ENCODE measurements around the gene PTPN1. TPM values are rescaled to one million over a fixed set of nuclear protein-coding genes. Genes with fewer than 3 reads are reported as not detected.
"Not testable (repeated sequence)": the region's sequence is repeated elsewhere in the genome, so short reads cannot be mapped to it uniquely, and the experiment has no call there.

The PTPN1 gene
- polyA plus RNA-seq, 1 donor = 18.4 TPM

- WGBS (ENCODE audit: insufficient coverage, low lambda C conversion rate) = no CpG with 5 or more reads among the region's 28 CpGs
- Histone ChIP-seq H3K36me3 (ENCODE audit: control insufficient read depth, insufficient read depth, low read length) (no peaks in the 10 kb centered on the region), H3K27me3 (ENCODE audit: control insufficient read depth, insufficient read depth, low read length) (no peaks in the 10 kb centered on the region), H3K9me3 (ENCODE audit: control insufficient read depth, low read depth, low read length) (no peaks in the 10 kb centered on the region), H3K27ac (ENCODE audit: low read length) (no peak overlapping the region), H3K4me3 (ENCODE audit: low read length) (no peak overlapping the region), H3K4me1 (ENCODE audit: control insufficient read depth, insufficient read depth, low read length) (no peaks in the 10 kb centered on the region)
- DNase-seq = no peak
Observed at GRCh38 chr20:50609438-50609989, 99.3 kb downstream of the PTPN1 start.

- Histone ChIP-seq H3K27me3 (ENCODE audit: control insufficient read depth, insufficient read depth, low read length) (no peaks in the 10 kb centered on the region), H3K9me3 (ENCODE audit: control insufficient read depth, low read depth, low read length) (no peaks in the 10 kb centered on the region), H3K27ac (ENCODE audit: low read length) (no peak overlapping the region), H3K36me3 (ENCODE audit: control insufficient read depth, insufficient read depth, low read length) (no peaks in the 10 kb centered on the region), H3K4me3 (ENCODE audit: low read length) (no peak overlapping the region), H3K4me1 (ENCODE audit: control insufficient read depth, insufficient read depth, low read length) (no peaks in the 10 kb centered on the region)
- no CpG with 5 or more reads among the region's 4 CpGs for WGBS (ENCODE audit: insufficient coverage, low lambda C conversion rate)
- DNase-seq = no peak
Observed at GRCh38 chr20:50610212-50610718, 100.1 kb downstream of the PTPN1 start.

GRCh38 chr20:50611128-50611810 is 101.1 kb downstream of the PTPN1 start:
- Histone ChIP-seq H3K4me1 (ENCODE audit: control insufficient read depth, insufficient read depth, low read length) (no peaks in the 10 kb centered on the region), H3K27ac (ENCODE audit: low read length) (no peak overlapping the region), H3K27me3 (ENCODE audit: control insufficient read depth, insufficient read depth, low read length) (no peaks in the 10 kb centered on the region), H3K36me3 (ENCODE audit: control insufficient read depth, insufficient read depth, low read length) (no peaks in the 10 kb centered on the region), H3K4me3 (ENCODE audit: low read length) (no peak overlapping the region), H3K9me3 (ENCODE audit: control insufficient read depth, low read depth, low read length) (no peaks in the 10 kb centered on the region)
- WGBS (ENCODE audit: insufficient coverage, low lambda C conversion rate) = 100% methylated on average over 1 of the region's 15 CpGs
- DNase-seq = no peak

- no peak overlapping the region for H3K27ac ChIP-seq (ENCODE audit: low read length)
- no peaks in the 10 kb centered on the region for H3K36me3 ChIP-seq (ENCODE audit: control insufficient read depth, insufficient read depth, low read length)
- 92% methylated on average over 3 of the region's 15 CpGs for WGBS (ENCODE audit: insufficient coverage, low lambda C conversion rate)
- no peaks in the 10 kb centered on the region for H3K27me3 ChIP-seq (ENCODE audit: control insufficient read depth, insufficient read depth, low read length)
- H3K4me1 ChIP-seq (ENCODE audit: control insufficient read depth, insufficient read depth, low read length) = no peaks in the 10 kb centered on the region
- no peak overlapping the region for H3K4me3 ChIP-seq (ENCODE audit: low read length)
- H3K9me3 ChIP-seq (ENCODE audit: control insufficient read depth, low read depth, low read length) = no peaks in the 10 kb centered on the region
- DNase-seq = no peak
Observed at GRCh38 chr20:50613438-50614169, 103.4 kb downstream of the PTPN1 start.

GRCh38 chr20:50615407-50615806 is 105.2 kb downstream of the PTPN1 start:
- Histone ChIP-seq H3K36me3 (ENCODE audit: control insufficient read depth, insufficient read depth, low read length) (no peaks in the 10 kb centered on the region), H3K27ac (ENCODE audit: low read length) (no peak overlapping the region), H3K4me1 (ENCODE audit: control insufficient read depth, insufficient read depth, low read length) (no peaks in the 10 kb centered on the region), H3K9me3 (ENCODE audit: control insufficient read depth, low read depth, low read length) (no peaks in the 10 kb centered on the region), H3K27me3 (ENCODE audit: control insufficient read depth, insufficient read depth, low read length) (no peaks in the 10 kb centered on the region), H3K4me3 (ENCODE audit: low read length) (no peak overlapping the region)
- no CpG with 5 or more reads among the region's 6 CpGs for WGBS (ENCODE audit: insufficient coverage, low lambda C conversion rate)
- no peak for DNase-seq

GRCh38 chr20:50617022-50617421 is 106.8 kb downstream of the PTPN1 start:
- no CpG with 5 or more reads among the region's 5 CpGs for WGBS (ENCODE audit: insufficient coverage, low lambda C conversion rate)
- Histone ChIP-seq H3K36me3 (ENCODE audit: control insufficient read depth, insufficient read depth, low read length) (no peaks in the 10 kb centered on the region), H3K27me3 (ENCODE audit: control insufficient read depth, insufficient read depth, low read length) (no peaks in the 10 kb centered on the region), H3K4me3 (ENCODE audit: low read length) (no peak overlapping the region), H3K4me1 (ENCODE audit: control insufficient read depth, insufficient read depth, low read length) (no peaks in the 10 kb centered on the region), H3K9me3 (ENCODE audit: control insufficient read depth, low read depth, low read length) (peaks cover 5% of the 10 kb centered on the region), H3K27ac (ENCODE audit: low read length) (no peak overlapping the region)
- no peak for DNase-seq

- Histone ChIP-seq H3K4me1 (ENCODE audit: control insufficient read depth, insufficient read depth, low read length) (no peaks in the 10 kb centered on the region), H3K9me3 (ENCODE audit: control insufficient read depth, low read depth, low read length) (peaks cover 5% of the 10 kb centered on the region), H3K27me3 (ENCODE audit: control insufficient read depth, insufficient read depth, low read length) (no peaks in the 10 kb centered on the region), H3K4me3 (ENCODE audit: low read length) (no peak overlapping the region), H3K27ac (ENCODE audit: low read length) (no peak overlapping the region), H3K36me3 (ENCODE audit: control insufficient read depth, insufficient read depth, low read length) (no peaks in the 10 kb centered on the region)
- DNase-seq = no peak
- WGBS (ENCODE audit: insufficient coverage, low lambda C conversion rate) = no CpG with 5 or more reads among the region's 1 CpG
Observed at GRCh38 chr20:50618537-50618936, 108.4 kb downstream of the PTPN1 start.

- not testable (repeated sequence) for H3K9me3 ChIP-seq (ENCODE audit: control insufficient read depth, low read depth, low read length); H3K27ac ChIP-seq (ENCODE audit: low read length); DNase-seq; H3K4me3 ChIP-seq (ENCODE audit: low read length); H3K36me3 ChIP-seq (ENCODE audit: control insufficient read depth, insufficient read depth, low read length); H3K4me1 ChIP-seq (ENCODE audit: control insufficient read depth, insufficient read depth, low read length); H3K27me3 ChIP-seq (ENCODE audit: control insufficient read depth, insufficient read depth, low read length)
- WGBS (ENCODE audit: insufficient coverage, low lambda C conversion rate) = 100% methylated on average over 1 of the region's 9 CpGs
Observed at GRCh38 chr20:50620459-50620858, 110.3 kb downstream of the PTPN1 start.

- no CpG with 5 or more reads among the region's 4 CpGs for WGBS (ENCODE audit: insufficient coverage, low lambda C conversion rate)
- H3K4me3 ChIP-seq (ENCODE audit: low read length) = no peak overlapping the region
- no peaks in the 10 kb centered on the region for H3K36me3 ChIP-seq (ENCODE audit: control insufficient read depth, insufficient read depth, low read length)
- DNase-seq = no peak
- H3K27me3 ChIP-seq (ENCODE audit: control insufficient read depth, insufficient read depth, low read length) = no peaks in the 10 kb centered on the region
- peaks cover 5% of the 10 kb centered on the region for H3K9me3 ChIP-seq (ENCODE audit: control insufficient read depth, low read depth, low read length)
- H3K27ac ChIP-seq (ENCODE audit: low read length) = no peak overlapping the region
- H3K4me1 ChIP-seq (ENCODE audit: control insufficient read depth, insufficient read depth, low read length) = peaks cover 1% of the 10 kb centered on the region
Observed at GRCh38 chr20:50621068-50621665, 111.0 kb downstream of the PTPN1 start.

- peaks cover 5% of the 10 kb centered on the region for H3K9me3 ChIP-seq (ENCODE audit: control insufficient read depth, low read depth, low read length)
- peaks cover 7% of the 10 kb centered on the region for H3K4me1 ChIP-seq (ENCODE audit: control insufficient read depth, insufficient read depth, low read length)
- H3K27me3 ChIP-seq (ENCODE audit: control insufficient read depth, insufficient read depth, low read length) = no peaks in the 10 kb centered on the region
- H3K36me3 ChIP-seq (ENCODE audit: control insufficient read depth, insufficient read depth, low read length) = no peaks in the 10 kb centered on the region
- DNase-seq = no peak
- H3K4me3 ChIP-seq (ENCODE audit: low read length) = no peak overlapping the region
- no CpG with 5 or more reads among the region's 18 CpGs for WGBS (ENCODE audit: insufficient coverage, low lambda C conversion rate)
- H3K27ac ChIP-seq (ENCODE audit: low read length) = no peak overlapping the region
Observed at GRCh38 chr20:50624351-50625016, 114.3 kb downstream of the PTPN1 start.

Measured in large intestine (tissue), 3 donors.